DMS79 (cell line): ENCODE data around the gene KTI12.

ENCODE experiments used
- DNase-seq: peaks from one replicate; lab custom pipeline; 2025; lab: John Stamatoyannopoulos, UW

KTI12 gene

DNA sequence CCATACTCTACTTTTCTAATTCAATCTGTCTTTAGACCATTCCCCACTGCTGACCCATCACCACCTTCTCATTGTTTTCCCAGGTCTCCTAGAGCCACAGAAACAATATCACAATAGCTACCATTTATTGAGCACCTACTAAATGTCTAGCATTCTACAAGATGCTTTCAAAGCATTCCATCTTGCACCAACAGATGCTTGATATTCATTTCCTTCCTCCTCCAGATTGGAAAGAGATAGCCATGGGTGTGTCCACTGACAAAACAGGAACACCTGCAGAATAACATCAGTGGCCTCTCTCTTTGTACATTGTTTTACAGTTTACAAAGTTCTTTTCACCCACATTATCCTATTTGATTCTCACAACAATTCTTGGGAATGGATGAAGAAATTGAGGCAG lies 45.4 kb downstream of the KTI12 start:
- no peak for DNase-seq

DNA sequence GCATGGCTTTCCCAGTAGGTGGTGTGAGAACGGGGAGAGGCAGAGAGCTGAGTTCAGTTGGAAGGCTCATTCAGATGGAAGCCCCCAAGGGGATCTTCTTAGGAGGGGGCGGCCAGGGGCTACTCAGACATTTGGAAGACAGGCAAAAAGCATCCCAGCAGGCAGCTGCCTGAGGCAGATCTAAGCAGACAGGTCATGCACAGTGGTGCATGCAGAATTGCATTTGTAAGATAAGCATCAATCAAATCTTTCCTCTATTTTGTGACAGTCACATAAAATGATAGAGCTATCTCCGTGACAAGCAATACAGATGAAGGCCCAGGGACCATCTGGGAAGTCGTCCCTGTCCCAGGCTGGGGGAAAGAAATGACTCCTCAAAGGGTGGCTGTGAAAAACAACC lies 46.9 kb downstream of the KTI12 start:
- DNase-seq: no peak

DNA sequence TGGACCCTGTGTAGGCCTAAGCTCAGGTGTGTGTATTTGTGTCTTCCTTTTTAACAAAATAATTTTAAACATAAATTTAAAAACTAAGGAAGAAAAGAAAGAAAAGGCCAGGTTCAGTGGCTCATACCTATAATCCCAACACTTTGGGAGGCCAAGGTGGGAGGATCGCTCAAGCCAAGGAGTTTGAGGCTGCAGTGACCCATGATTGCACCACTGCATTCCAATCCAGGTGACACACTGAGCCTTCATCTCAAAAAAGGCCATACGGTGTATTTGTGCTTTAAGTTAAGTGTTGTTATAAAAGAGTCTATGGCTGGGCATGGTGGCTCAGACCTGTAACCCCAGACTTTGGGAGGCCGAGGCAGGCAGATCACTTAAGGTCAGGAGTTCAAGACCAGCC lies 51.4 kb downstream of the KTI12 start:
- DNase-seq: no peak
